Measurements from ENCODE around the gene SCG2.

Gene SCG2

DNA sequence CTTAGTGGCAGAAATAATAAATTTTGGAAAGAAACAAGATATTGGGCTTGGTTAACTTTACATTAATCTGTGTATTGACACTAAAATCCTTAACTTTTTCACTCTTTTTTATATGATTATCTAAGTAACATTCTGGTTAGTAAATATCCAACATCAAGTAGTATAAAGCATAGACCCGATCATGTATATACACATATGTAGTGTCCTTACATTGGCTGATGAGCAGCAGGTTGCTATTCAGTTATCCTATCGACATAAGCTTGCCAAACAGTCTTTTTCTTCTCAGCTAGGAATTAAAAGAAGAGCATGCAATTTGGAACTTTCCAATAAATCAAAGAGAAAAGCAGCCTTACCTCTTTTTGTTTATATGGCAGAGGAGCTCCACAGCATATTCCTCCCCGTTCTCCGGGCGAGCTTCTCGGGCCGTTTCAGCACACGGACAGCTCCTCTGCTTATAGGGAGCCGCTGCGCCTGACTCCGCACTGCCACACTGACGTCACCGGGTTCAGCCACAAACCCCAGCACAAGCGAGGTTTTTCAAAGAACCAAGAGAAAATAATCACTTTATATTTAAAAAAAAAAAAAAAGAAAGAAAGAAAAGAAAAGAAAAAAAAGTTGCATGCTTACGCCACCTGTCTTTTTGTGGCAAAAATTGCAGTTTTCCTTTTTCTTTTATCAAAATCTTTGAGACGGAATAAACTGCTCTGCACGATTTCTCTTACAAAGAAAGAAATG is at the start of gene SCG2:
TSS of gene SCG2 (minus strand) at position 430 of the 735 bp plus-strand sequence. CDS start 3,079 bp downstream, outside the sequence.
- peak; percentile 10 to 19 for DNase-seq (ENCODE audit: low read depth in 2 of 2)

GRCh38 chr2:223649554-223650533 is 47.7 kb upstream of the SCG2 start:
- DNase-seq (ENCODE audit: low read depth in 2 of 2) = no peak

- no peak for DNase-seq (ENCODE audit: low read depth in 2 of 2)
These were observed 46.6 kb upstream of the SCG2 start for GRCh38 chr2:223648755-223649154.

- no peak for DNase-seq (ENCODE audit: low read depth in 2 of 2)
These were observed 45.2 kb upstream of the SCG2 start for GRCh38 chr2:223647258-223647952.

GRCh38 chr2:223644136-223644535 is 42.0 kb upstream of the SCG2 start:
- no peak for DNase-seq (ENCODE audit: low read depth in 2 of 2)

DNA sequence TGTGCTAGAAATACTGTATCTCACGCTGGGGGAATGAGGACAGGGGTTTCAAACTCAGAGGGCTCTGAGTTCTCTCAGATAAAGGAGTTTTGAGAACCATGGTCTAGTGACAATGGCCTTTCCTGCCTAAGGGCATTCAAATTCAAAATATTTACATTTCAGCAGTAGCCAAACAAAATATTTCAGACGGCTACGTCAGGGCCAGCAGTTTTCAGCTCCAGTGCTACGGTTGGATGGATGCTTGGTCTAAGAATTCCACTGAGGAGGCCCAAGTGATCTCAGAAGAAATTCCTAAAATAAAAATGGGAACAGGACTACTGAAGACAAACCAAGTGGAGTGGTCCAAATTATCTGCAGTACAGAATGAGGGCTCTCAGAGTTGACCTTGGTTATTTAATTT is 41.1 kb upstream of the SCG2 start:
- no peak for DNase-seq (ENCODE audit: low read depth in 2 of 2)

GRCh38 chr2:223642506-223642905 is 40.3 kb upstream of the SCG2 start:
- no peak for DNase-seq (ENCODE audit: low read depth in 2 of 2)

- no peak for DNase-seq (ENCODE audit: low read depth in 2 of 2)
These were observed 38.9 kb upstream of the SCG2 start for GRCh38 chr2:223641082-223641481.

- DNase-seq (ENCODE audit: low read depth in 2 of 2) = no peak
These were observed 32.9 kb upstream of the SCG2 start for GRCh38 chr2:223635080-223635479.

DNA sequence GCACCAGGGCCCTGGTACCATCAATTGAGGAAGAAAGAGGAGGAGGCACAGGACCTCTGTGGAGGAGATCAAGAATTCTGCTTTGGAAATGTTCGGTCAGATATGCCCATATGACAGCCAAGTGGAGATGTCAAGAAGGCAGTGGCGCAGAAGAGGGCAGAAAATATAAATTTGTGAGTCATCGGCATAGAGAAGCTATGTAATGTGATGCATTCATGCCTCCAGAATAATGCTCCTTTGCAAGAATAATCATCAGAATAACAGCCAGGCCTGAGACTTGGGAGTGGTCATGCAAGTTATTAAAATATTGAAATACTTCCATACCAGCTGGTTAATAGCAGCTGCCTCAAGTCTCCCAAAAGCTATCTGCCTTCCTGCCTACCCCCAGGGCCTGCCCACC is 32.1 kb upstream of the SCG2 start:
- DNase-seq (ENCODE audit: low read depth in 2 of 2) = no peak

DNA sequence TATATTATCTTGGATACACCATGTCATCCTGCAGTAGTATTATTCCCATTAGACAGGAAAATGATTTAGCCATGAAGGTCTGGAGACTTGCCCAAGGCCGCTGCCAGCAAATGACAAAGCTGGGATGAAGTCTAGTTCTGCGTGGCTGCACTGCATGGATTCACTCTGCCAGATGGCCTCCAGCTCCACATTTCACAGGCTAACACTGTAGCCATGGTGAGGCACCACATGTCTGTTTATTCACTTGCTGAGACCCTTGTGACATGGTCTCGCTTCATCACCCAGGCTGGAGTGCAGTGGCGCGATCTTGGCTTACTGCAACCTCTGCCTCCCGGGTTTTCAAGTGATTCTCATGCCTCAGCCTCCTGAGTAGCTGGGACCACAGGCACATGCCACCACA is 31.5 kb upstream of the SCG2 start:
- no peak for DNase-seq (ENCODE audit: low read depth in 2 of 2)

GRCh38 chr2:223632826-223633225 is 30.7 kb upstream of the SCG2 start:
- no peak for DNase-seq (ENCODE audit: low read depth in 2 of 2)

GRCh38 chr2:223626716-223627115 is 24.6 kb upstream of the SCG2 start:
- no peak for DNase-seq (ENCODE audit: low read depth in 2 of 2)

DNA sequence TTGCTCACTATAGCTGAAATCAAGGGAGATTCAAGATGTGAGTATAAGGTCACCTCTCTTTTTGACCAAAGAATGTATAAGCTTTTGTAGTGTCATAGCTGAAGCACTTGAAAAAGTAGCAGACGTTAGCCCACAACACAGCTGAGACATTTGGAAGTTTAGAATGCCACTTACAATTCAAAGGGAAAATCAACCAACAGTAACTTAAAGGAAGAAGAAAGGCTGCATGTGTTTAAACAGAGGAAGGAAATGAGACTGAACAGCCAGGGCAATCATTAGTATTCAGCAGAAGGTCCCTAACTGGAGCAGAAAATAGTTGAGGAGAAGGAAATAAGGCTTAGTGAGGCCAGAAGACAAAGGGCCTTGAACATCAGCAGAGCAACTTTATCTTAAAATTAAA is 23.5 kb upstream of the SCG2 start:
- DNase-seq (ENCODE audit: low read depth in 2 of 2) = no peak

DNA sequence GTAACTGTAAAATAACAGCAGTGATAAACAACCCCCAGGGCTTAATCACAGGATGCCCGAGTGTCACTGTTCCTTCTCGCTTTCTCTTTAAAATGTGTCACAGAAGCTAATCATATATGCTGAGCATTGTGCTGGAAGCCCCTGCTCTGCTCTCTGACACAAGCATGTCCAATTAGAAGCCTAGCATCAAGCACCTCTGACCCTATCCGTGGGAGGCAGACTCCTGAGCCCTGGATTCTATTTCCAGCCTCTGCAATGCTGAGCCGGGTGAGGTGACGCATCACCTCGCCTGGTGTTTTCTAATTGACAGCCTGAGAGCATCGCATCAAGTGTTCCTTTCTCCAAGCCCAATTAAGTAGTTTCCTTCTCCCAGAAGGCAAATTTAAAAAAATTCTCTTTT is 19.7 kb upstream of the SCG2 start:
- no peak for DNase-seq (ENCODE audit: low read depth in 2 of 2)

DNA sequence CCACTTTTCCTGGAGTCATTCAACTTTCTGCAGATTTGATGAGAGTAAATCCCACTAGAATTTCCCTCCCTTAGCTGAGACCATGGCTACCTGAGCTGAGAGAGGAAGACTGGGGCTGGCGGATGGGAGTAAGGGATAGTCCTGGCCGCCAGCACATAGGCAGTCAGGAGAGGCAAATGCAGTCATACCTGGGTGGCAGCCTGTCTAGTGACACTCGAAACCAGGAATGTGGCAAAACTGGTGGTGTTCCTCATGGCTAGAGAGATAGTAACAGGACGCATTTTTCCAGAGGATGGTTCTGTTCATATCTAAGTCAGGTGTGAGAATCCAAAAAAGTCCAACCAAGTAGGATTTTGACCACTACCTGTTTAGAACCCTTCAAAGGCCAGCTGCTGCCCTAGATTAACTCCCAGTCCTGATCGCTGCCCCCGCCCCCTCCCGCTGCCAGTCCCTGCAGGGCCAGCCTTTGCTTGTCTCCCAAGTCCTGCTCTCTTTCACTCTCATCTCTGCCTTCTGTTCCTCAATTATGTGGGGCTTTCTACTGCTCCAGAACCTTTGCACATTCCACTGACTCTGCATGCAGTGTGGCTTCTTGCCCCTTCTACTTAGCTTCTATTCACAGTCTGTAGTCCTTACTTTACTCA is 17.4 kb upstream of the SCG2 start:
- no peak for DNase-seq (ENCODE audit: low read depth in 2 of 2)

DNA sequence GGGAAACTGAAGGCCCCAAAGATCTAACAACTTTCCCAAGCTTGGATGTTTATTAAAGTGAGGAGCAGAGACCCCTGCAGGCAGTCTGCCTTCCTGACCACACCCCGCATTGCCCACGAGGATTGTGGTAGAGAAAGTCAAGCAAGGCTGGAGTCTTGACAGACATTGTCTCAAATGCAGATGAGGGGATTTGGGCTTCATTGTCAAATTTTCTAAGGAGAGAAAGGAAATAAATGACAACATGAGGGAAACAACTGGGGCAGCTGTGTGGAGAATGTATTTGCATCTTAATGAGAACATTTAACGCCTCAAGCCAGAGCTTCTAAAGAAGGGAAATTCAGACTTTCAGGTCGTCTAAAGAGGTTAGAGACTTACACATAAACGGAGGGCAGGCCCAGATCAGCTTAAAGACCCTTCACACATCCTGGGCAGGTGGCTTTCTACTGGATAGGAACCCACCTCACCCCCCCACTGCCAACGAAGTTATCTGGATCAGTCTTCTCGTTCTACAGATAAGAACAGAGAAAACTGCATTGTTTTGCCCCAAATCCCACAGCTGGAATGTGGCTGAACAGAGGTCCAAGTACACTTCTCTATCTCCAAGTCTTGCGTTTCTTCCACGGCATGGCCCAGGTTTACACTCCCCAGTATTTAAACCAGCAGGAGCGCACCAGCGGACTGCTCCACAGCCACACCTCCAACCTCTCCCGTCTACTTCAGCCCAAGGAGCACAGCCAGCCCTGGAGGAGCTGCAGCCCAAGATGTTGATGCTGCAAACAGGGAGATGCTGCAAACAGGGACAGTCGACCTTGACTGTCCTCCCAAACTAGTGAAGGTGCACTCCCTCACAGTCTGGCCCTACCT is 16.2 kb upstream of the SCG2 start:
- no peak for DNase-seq (ENCODE audit: low read depth in 2 of 2)

DNA sequence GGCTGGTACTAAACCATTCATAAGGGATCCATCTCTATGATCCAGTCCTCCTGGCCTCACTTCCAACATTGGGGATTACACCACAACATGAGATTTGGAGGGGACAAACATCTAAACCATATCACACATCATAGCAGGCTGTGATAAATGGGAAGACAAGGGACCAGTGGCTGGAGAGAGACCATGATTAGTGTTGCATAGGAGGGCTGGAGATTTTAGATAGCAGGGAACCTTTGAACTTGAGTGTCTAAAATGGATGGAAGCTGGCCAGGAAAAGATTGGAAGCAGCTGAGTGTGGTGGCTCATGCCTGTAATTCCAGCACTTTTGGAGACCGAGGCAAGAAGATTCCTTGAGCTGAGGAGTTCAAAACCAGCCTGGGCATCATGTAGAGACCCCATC is 12.4 kb upstream of the SCG2 start:
- DNase-seq (ENCODE audit: low read depth in 2 of 2) = no peak

DNA sequence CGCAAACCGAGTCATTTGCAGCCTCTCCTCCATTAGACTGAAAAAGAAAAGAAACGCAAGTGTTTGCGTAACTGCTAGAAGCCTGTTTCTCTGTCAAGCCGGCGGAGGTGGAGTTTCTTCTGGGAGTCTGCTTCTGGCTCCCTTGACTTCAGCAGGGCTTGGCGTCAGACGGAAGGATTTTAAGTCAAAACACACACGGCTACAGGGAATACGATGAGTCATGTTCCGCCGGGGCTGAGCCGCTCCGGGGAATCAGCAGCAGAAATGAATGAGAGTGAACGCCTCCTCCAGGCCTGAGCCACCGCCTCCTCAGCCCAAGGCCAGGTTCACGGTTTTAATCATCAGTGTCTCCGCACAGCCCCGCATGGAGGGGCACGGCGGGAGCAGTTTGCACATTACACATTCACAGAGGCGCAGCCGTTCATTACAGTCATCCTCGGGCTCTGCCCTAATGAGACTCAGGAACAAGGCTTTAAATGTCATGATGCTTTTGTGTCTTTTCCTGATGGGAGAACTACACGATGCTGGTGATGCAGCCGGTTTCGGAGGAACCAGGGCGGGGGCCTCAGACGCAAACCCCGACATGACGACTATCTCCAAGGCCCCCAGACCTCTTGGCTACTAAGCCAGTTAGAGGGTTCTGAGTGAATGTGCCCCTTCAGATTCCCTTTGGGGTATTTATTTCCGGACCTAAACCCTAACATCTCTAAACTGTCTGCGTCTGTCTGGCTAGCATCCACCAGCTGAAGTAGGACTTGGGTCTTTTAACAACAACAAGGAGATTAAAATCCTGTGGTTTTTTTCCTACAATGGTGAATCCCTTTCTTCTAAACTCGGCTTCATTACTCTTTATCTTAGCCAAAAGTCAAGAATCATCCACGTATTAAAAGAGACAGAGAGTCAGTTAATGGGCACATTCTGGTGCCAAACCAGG is 11.1 kb upstream of the SCG2 start:
- no peak for DNase-seq (ENCODE audit: low read depth in 2 of 2)

DNA sequence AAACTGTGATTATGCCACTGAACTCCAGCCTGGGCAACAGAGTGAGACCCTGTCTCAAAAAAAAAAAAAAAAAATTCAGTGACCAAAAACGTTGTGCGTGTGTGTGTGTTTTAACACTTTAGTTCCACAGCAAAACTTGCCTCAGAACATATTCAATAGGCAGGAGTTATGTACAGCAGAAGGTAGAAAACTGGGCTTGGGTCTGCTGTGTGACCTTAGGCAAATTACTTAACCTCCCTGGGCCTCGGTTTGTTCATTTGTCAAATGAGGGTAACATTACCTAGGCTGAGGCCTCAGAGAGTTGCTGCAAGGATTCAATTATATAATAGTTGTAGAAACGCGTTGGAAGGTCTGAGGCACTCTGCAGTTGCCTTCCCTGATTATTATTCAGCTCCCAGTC is 10.3 kb upstream of the SCG2 start:
- no peak for DNase-seq (ENCODE audit: low read depth in 2 of 2)

Measured in stimulated activated CD4-positive, alpha-beta T cell treated with anti-CD3 and anti-CD28 coated beads, Interleukin-4, amount 100 ng/mL, for 48 hours (primary cell).